Karpas-422 (cell line): ENCODE measurements around the gene BMX. TPM values are rescaled to one million over a fixed set of nuclear protein-coding genes. Genes with fewer than 3 reads are reported as not detected.

Source experiments
- DNase-seq: peaks from one replicate; pipeline ENCODE4 v3.0.0-alpha.2; 2015
- H2AFZ ChIP-seq: fragments of 200-600 bp; sonication (generic); 2 replicates; pipeline ENCODE4 v1.6.1; 2014; ENCODE audit warnings: antibody characterized with exemption, low read length, mixed read lengths
- H3K27ac ChIP-seq: fragments of 200-600 bp; sonication (generic); 2 replicates; pipeline ENCODE4 v1.5.1; 2014; ENCODE audit warnings: mild to moderate bottlenecking, low read length, moderate library complexity
- H3K27me3 ChIP-seq: fragments of 200-600 bp; sonication (generic); 2 replicates; pipeline ENCODE4 v1.6.1; 2014; ENCODE audit warnings: low read length, mixed read lengths
- H3K36me3 ChIP-seq: fragments of 200-600 bp; sonication (generic); 2 replicates; pipeline ENCODE4 v1.6.1; 2014; ENCODE audit warnings: low read length, mixed read lengths; ENCODE audit not compliant: insufficient read depth
- H3K4me1 ChIP-seq: fragments of 200-600 bp; sonication (generic); 2 replicates; pipeline ENCODE4 v1.6.1; 2014; ENCODE audit warnings: mild to moderate bottlenecking, low read length, mixed read lengths
- H3K4me2 ChIP-seq: fragments of 200-600 bp; sonication (generic); 2 replicates; pipeline ENCODE4 v1.6.1; 2014; ENCODE audit warnings: low read length, low read depth, mild to moderate bottlenecking; ENCODE audit not compliant: poor library complexity, severe bottlenecking
- H3K4me3 ChIP-seq: fragments of 200-600 bp; sonication (generic); 2 replicates; pipeline ENCODE4 v1.5.1; 2014; ENCODE audit warnings: mild to moderate bottlenecking, antibody characterized with exemption, low read length, mixed read lengths
- H3K79me2 ChIP-seq: fragments of 200-600 bp; sonication (generic); 2 replicates; pipeline ENCODE4 v1.6.1; 2014; ENCODE audit warnings: mild to moderate bottlenecking, low read length, mixed read lengths
- H3K9ac ChIP-seq: fragments of 200-600 bp; sonication (generic); 2 replicates; pipeline ENCODE4 v1.6.0; 2014; ENCODE audit warnings: low read length
- H3K9me2 ChIP-seq: fragments of 200-600 bp; sonication (generic), shearing (Covaris generic); replicated peaks from 2 replicates; pipeline ENCODE4 v1.6.0; 2014; ENCODE audit warnings: mild to moderate bottlenecking, low read length, moderate library complexity; ENCODE audit not compliant: insufficient read depth
- H3K9me3 ChIP-seq: fragments of 300-700, 200-600 bp; sonication (generic); 2 replicates; pipeline ENCODE4 v1.6.1; 2014; ENCODE audit warnings: low read length, mixed read lengths
- H4K20me1 ChIP-seq: fragments of 200-600 bp; sonication (generic); 2 replicates; pipeline ENCODE4 v1.6.1; 2014; ENCODE audit warnings: mild to moderate bottlenecking, antibody characterized with exemption, low read length, low read depth; ENCODE audit not compliant: insufficient read depth
- total RNA-seq: library from RNA; depleted of rRNA; stranded (reverse); fragments of >200 nt; shearing (Covaris generic); gene quantifications from 2 replicates; pipeline ENCODE4 v1.2.3, GENCODE V29; 2014; ENCODE audit warnings: low replicate concordance

Gene BMX
- total RNA-seq, 1 experiment from 2014 or later, result 8.2 TPM

GRCh38 chrX:15509845-15510244, 9.2 kb downstream of the BMX start:
- Histone ChIP-seq H3K4me1 (peaks cover 94% of the 10 kb centered on the region), H3K9me2 (no peaks in the 10 kb centered on the region), H2AFZ (no peak overlapping the region; the same call in 1 of the 2 replicates), H3K27ac (peak overlapping the region; percentile 98), H4K20me1 (no peaks in the 10 kb centered on the region), H3K9ac (no peak overlapping the region), H3K27me3 (no peaks in the 10 kb centered on the region), H3K36me3 (peaks cover 8% of the 10 kb centered on the region; the same call in 1 of the 2 replicates), H3K4me3 (no peak overlapping the region), H3K79me2 (no peaks in the 10 kb centered on the region), H3K4me2 (peak overlapping the region; percentile 11), H3K9me3 (no peaks in the 10 kb centered on the region)
- no peak for DNase-seq

GRCh38 chrX:15511563-15511962, 11.0 kb downstream of the BMX start:
- Histone ChIP-seq H4K20me1 (no peaks in the 10 kb centered on the region), H3K4me3 (no peak overlapping the region), H3K79me2 (no peaks in the 10 kb centered on the region), H3K9ac (peak overlapping the region; percentile 44), H3K4me2 (peak overlapping the region; percentile 80), H3K9me2 (no peaks in the 10 kb centered on the region), H3K27ac (peak overlapping the region; percentile 98), H2AFZ (no peak overlapping the region), H3K36me3 (peaks cover 13% of the 10 kb centered on the region; the same call in 1 of the 2 replicates), H3K4me1 (peaks cover 88% of the 10 kb centered on the region), H3K9me3 (no peaks in the 10 kb centered on the region), H3K27me3 (no peaks in the 10 kb centered on the region)
- DNase-seq, result peak; percentile 55

DNA sequence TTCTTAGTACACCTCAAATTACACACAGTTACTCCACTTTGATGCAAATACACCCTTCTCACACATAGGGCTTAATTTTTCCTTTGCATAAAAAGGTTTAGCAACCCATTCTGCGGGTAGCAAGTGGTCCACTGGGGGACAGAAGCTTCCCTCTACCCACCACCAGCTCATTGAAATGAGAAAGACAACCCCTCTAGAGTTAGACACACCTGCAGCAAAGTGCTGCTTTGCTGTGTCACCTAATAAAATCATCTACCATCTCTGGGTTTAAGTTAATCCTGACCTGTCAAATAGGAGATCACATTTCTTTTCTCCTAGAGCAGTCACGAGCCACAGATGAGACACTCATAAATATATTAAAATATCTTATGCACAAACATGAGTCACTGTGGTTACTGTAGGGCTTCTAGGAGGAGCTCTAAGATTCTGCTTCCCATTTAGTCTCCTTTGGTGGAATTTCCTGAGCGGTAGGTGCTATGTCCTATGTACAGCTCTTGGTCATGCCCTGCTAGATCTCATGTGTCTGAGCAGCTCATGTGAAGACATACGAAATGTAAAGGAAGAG, 11.9 kb downstream of the BMX start:
- no peaks in the 10 kb centered on the region for H4K20me1 ChIP-seq
- no peaks in the 10 kb centered on the region for H3K27me3 ChIP-seq
- H3K36me3 ChIP-seq, result peaks cover 19% of the 10 kb centered on the region; the same call in 1 of the 2 replicates
- H3K4me1 ChIP-seq, result peaks cover 79% of the 10 kb centered on the region
- H3K9ac ChIP-seq, result peak overlapping the region; percentile 68
- no peak overlapping the region for H2AFZ ChIP-seq
- peak; percentile 94 for DNase-seq
- no peaks in the 10 kb centered on the region for H3K79me2 ChIP-seq
- peak overlapping the region; percentile 98 for H3K27ac ChIP-seq
- H3K4me2 ChIP-seq, result peak overlapping the region; percentile 80
- H3K9me3 ChIP-seq, result no peaks in the 10 kb centered on the region
- H3K9me2 ChIP-seq, result no peaks in the 10 kb centered on the region
- peak overlapping the region; percentile 55 for H3K4me3 ChIP-seq

DNA sequence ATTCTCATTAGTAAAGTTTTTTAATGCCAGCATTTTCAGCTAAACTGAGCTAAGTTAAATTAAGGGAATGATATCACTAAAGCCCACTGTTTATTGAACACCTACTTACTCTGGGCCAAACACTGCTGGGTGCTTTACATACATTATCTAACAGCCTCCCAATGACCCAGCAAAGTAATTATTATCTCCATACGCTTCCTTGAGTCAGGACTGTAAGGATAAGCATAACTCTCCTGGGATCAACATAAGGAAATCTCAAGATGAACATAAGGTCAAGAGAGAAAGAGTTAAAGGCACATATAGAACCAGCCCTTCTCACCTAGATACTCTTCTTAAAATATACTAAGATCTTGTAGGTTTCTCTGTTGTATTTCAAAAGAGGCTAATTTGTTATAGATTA, 13.7 kb downstream of the BMX start:
- Histone ChIP-seq H3K4me1 (peaks cover 65% of the 10 kb centered on the region), H3K4me2 (no peak overlapping the region), H3K9me2 (no peaks in the 10 kb centered on the region), H3K4me3 (no peak overlapping the region), H4K20me1 (no peaks in the 10 kb centered on the region), H2AFZ (no peak overlapping the region), H3K79me2 (no peaks in the 10 kb centered on the region), H3K36me3 (peaks cover 29% of the 10 kb centered on the region; the same call in 1 of the 2 replicates), H3K27ac (peak overlapping the region; percentile 98), H3K9ac (no peak overlapping the region), H3K27me3 (no peaks in the 10 kb centered on the region), H3K9me3 (peaks cover 2% of the 10 kb centered on the region; the same call in 1 of the 2 replicates)
- DNase-seq, result no peak

DNA sequence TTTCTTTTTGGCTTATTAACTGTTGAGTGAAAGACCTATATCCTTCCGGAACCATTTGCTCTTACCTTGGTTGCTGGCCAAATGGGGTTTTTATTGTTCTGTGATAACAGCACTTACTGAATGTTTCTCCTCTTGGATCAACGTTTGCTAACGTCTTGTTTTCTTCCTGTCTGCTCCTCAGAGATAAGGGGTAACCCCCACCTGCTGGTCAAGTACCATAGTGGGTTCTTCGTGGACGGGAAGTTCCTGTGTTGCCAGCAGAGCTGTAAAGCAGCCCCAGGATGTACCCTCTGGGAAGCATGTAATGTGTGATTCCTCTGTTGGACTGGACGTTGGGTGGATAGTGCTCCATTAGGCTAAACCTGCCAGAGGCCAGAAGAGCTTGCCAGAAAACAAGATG, 15.3 kb downstream of the BMX start:
- peaks cover 4% of the 10 kb centered on the region; the same call in 1 of the 2 replicates for H3K9me3 ChIP-seq

GRCh38 chrX:15522464-15522863, 21.9 kb downstream of the BMX start:
- Histone ChIP-seq H2AFZ (no peak overlapping the region), H3K79me2 (no peaks in the 10 kb centered on the region), H3K9me2 (no peaks in the 10 kb centered on the region), H3K4me1 (peaks cover 67% of the 10 kb centered on the region), H3K36me3 (peaks cover 40% of the 10 kb centered on the region; the same call in 1 of the 2 replicates), H4K20me1 (no peaks in the 10 kb centered on the region), H3K9me3 (peaks cover 4% of the 10 kb centered on the region; the same call in 1 of the 2 replicates), H3K27ac (no peak overlapping the region), H3K27me3 (no peaks in the 10 kb centered on the region), H3K9ac (no peak overlapping the region), H3K4me2 (no peak overlapping the region), H3K4me3 (no peak overlapping the region)
- no peak for DNase-seq

More for the DNA sequence above, 15.3 kb downstream of the BMX start:
- no peak for DNase-seq
- Histone ChIP-seq H3K27ac (no peak overlapping the region), H3K36me3 (peaks cover 35% of the 10 kb centered on the region; the same call in 1 of the 2 replicates), H3K4me1 (peaks cover 62% of the 10 kb centered on the region), H2AFZ (no peak overlapping the region), H3K9ac (no peak overlapping the region), H3K27me3 (no peaks in the 10 kb centered on the region), H3K79me2 (no peaks in the 10 kb centered on the region), H4K20me1 (no peaks in the 10 kb centered on the region), H3K4me3 (no peak overlapping the region), H3K9me2 (no peaks in the 10 kb centered on the region), H3K4me2 (no peak overlapping the region)

GRCh38 chrX:15523088-15523487, 22.5 kb downstream of the BMX start:
- Histone ChIP-seq H3K9ac (no peak overlapping the region), H3K36me3 (peaks cover 39% of the 10 kb centered on the region; the same call in 1 of the 2 replicates), H4K20me1 (no peaks in the 10 kb centered on the region), H2AFZ (no peak overlapping the region), H3K4me3 (no peak overlapping the region), H3K4me2 (no peak overlapping the region), H3K79me2 (no peaks in the 10 kb centered on the region), H3K9me2 (no peaks in the 10 kb centered on the region), H3K4me1 (peaks cover 73% of the 10 kb centered on the region), H3K27me3 (no peaks in the 10 kb centered on the region), H3K27ac (no peak overlapping the region), H3K9me3 (peaks cover 4% of the 10 kb centered on the region; the same call in 1 of the 2 replicates)
- DNase-seq, result no peak

DNA sequence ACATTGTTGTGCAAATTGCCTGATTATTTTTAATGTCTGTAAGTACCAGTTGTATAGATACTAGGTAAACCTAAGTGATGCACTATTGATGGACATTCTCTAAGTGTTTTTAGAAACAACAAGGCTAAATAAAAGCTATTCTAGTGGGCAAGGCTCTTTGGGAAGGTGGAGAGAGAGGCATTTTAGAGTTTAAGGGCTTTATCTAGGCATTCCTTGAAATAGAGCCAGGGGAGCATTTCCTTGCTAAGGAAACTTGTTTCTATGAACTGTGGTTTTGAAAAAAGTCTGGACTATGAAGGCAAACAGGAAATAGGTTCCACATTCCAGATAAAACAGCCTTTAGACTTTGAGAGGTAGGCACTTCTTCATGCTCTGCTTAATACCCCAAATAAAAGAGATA, 23.8 kb downstream of the BMX start:
- H3K9me3 ChIP-seq, result peaks cover 1% of the 10 kb centered on the region; the same call in 1 of the 2 replicates
- no peak for DNase-seq
- H4K20me1 ChIP-seq, result no peaks in the 10 kb centered on the region
- no peak overlapping the region for H3K9ac ChIP-seq
- no peaks in the 10 kb centered on the region for H3K9me2 ChIP-seq
- H3K4me1 ChIP-seq, result peaks cover 79% of the 10 kb centered on the region
- H3K79me2 ChIP-seq, result no peaks in the 10 kb centered on the region
- H3K4me2 ChIP-seq, result peak overlapping the region; percentile 70
- no peak overlapping the region for H2AFZ ChIP-seq
- H3K27ac ChIP-seq, result peak overlapping the region; percentile 89
- no peak overlapping the region for H3K4me3 ChIP-seq
- H3K36me3 ChIP-seq, result peaks cover 32% of the 10 kb centered on the region; the same call in 1 of the 2 replicates
- H3K27me3 ChIP-seq, result no peaks in the 10 kb centered on the region
